Liver (tissue), 9 donors: ENCODE measurements around the gene PTPRD. TPM values are rescaled to one million over a fixed set of nuclear protein-coding genes. Genes with fewer than 3 reads are reported as not detected.

Source experiments
- DNase-seq: peaks from one replicate; pipeline ENCODE4 v3.0.0-alpha.2; 2017; ENCODE audit warnings: low spot score
- H3K27ac ChIP-seq, 2 donors: one replicate each; pipeline ENCODE4 v1.7.0; 2013; ENCODE audit warnings: inconsistent platforms in 2 of 2, low read length in 2 of 2, control low read depth in 1 of 2, low read depth in 1 of 2, mild to moderate bottlenecking in 1 of 2
- H3K27me3 ChIP-seq, 4 donors: one replicate each; pipeline versions ENCODE4 v1.6.1 to v1.7.0; 2013; ENCODE audit warnings: low read length in 3 of 4, inconsistent platforms in 1 of 4, mild to moderate bottlenecking in 1 of 4, moderate library complexity in 1 of 4; ENCODE audit not compliant: control insufficient read depth in 4 of 4, insufficient read depth in 4 of 4
- H3K36me3 ChIP-seq, 4 donors: one replicate each; pipeline versions ENCODE4 v1.6.1 to v1.7.0; 2013; ENCODE audit warnings: low read length in 3 of 4, mild to moderate bottlenecking in 3 of 4, low read depth in 1 of 4, moderate library complexity in 1 of 4; ENCODE audit not compliant: control insufficient read depth in 4 of 4, insufficient read depth in 3 of 4
- H3K4me1 ChIP-seq, 4 donors: one replicate each; pipeline versions ENCODE4 v1.6.1 to v1.7.0; 2013; ENCODE audit warnings: low read length in 3 of 4, mild to moderate bottlenecking in 3 of 4, moderate library complexity in 1 of 4; ENCODE audit not compliant: control insufficient read depth in 4 of 4, insufficient read depth in 4 of 4
- H3K4me3 ChIP-seq, 3 donors: one replicate each; pipeline versions ENCODE4 v1.6.1 to v1.7.0; 2013; ENCODE audit warnings: low read length in 3 of 3, control low read depth in 1 of 3, low read depth in 1 of 3, mild to moderate bottlenecking in 1 of 3
- H3K9ac ChIP-seq, 2 donors: one replicate each; pipeline ENCODE4 v1.7.0; 2013; ENCODE audit warnings: low read length in 2 of 2, mild to moderate bottlenecking in 2 of 2, moderate library complexity in 2 of 2, control low read depth in 1 of 2, low read depth in 1 of 2
- H3K9me3 ChIP-seq, 4 donors: one replicate each; pipeline versions ENCODE4 v1.6.1 to v1.7.0; 2013; ENCODE audit warnings: low read length in 3 of 4; ENCODE audit not compliant: control insufficient read depth in 4 of 4
- ATF3 ChIP-seq: IDR thresholded peaks from 2 replicates; pipeline ENCODE4 v1.6.1; 2016; ENCODE audit warnings: antibody characterized with exemption
- CTCF ChIP-seq: fragments of 150-350 bp; IDR thresholded peaks from 2 replicates; pipeline ENCODE4 v1.5.1; 2017; ENCODE audit warnings: improper control_type of control experiment, low read depth, low read length; ENCODE audit not compliant: missing input control
- EGR1 ChIP-seq, 2 donors: IDR thresholded peaks; 2 replicates each; pipeline ENCODE4 v1.6.1; 2016 to 2018; ENCODE audit warnings: antibody characterized with exemption in 2 of 2, low read depth in 2 of 2
- FOXA1 ChIP-seq: IDR thresholded peaks from 2 replicates; pipeline ENCODE4 v1.6.1; 2016; ENCODE audit warnings: antibody characterized with exemption
- GABPA ChIP-seq, 2 donors: IDR thresholded peaks in 1 of 2; conservative IDR thresholded peaks in 1 of 2; 2 replicates each; pipeline ENCODE4 v1.6.1; 2016; ENCODE audit warnings: antibody characterized with exemption in 2 of 2, mild to moderate bottlenecking in 1 of 2, moderate library complexity in 1 of 2
- HNF4A ChIP-seq, 2 donors: conservative IDR thresholded peaks; 2 replicates each; pipeline ENCODE4 v1.6.1; 2016; ENCODE audit warnings: antibody characterized with exemption in 2 of 2, mild to moderate bottlenecking in 2 of 2
- HNF4G ChIP-seq: IDR thresholded peaks from 2 replicates; pipeline ENCODE4 v1.6.1; 2016; ENCODE audit warnings: antibody characterized with exemption
- MAX ChIP-seq: IDR thresholded peaks from 2 replicates; pipeline ENCODE4 v1.6.1; 2016; ENCODE audit warnings: antibody characterized with exemption
- NR2F2 ChIP-seq: IDR thresholded peaks from 2 replicates; pipeline ENCODE4 v1.6.1; 2016; ENCODE audit warnings: antibody characterized with exemption
- REST ChIP-seq: IDR thresholded peaks from 2 replicates; pipeline ENCODE4 v1.6.1; 2016; ENCODE audit warnings: antibody characterized with exemption, mild to moderate bottlenecking
- SP1 ChIP-seq: IDR thresholded peaks from 2 replicates; pipeline ENCODE4 v1.6.1; 2018; ENCODE audit warnings: antibody characterized with exemption, mild to moderate bottlenecking
- TAF1 ChIP-seq: conservative IDR thresholded peaks from 2 replicates; pipeline ENCODE4 v1.6.1; 2016; ENCODE audit warnings: antibody characterized with exemption, mild to moderate bottlenecking
- YY1 ChIP-seq: IDR thresholded peaks from 2 replicates; pipeline ENCODE4 v1.6.1; 2016; ENCODE audit warnings: antibody characterized with exemption, mild to moderate bottlenecking
- WGBS: extraction: QIAGEN DNeasy Blood & Tissue Kit; methylation state at CpG from one replicate; pipeline ENCODE4 v1.1.7; 2013; 5-methylcytosine and 5-hydroxymethylcytosine counted together
- polyA plus RNA-seq, 2 donors: library from polyadenylated mRNA; stranded (reverse) in 1 of 2; unstranded in 1 of 2; fragments of 200-250 nt in 1 of 2; fragments of >200 nt in 1 of 2; fragmentation: Nextera tagmentation in 1 of 2; extraction: Ambion mirVana in 1 of 2; gene quantifications; one replicate each; pipeline versions ENCODE4 v1.2.1 to v1.2.3, GENCODE V29; 2013 to 2015
- total RNA-seq, 2 donors: library from RNA; depleted of rRNA; stranded (reverse); fragments of >200 nt; gene quantifications; one replicate each; pipeline ENCODE4 v1.2.3, GENCODE V29; 2014
- donor health status: healthy.
- donor health status: healthy.
- donor health status: healthy.
- donor health status: healthy.
- donor health status: healthy.

PTPRD gene
- total and polyA plus RNA-seq, 4 donors, result 0.78 to 34.2 (median 4.7) TPM

GRCh38 chr9:10548348-10548747, 64.5 kb downstream of the PTPRD start:
- H3K9ac ChIP-seq, result no peak overlapping the region
- no peak for DNase-seq
- H3K27me3 ChIP-seq, result no peaks in the 10 kb centered on the region
- no peak overlapping the region for H3K27ac ChIP-seq
- H3K9me3 ChIP-seq, result peaks cover 0 to 2% (median 0%) of the 10 kb centered on the region in 4 donors
- WGBS, result 57% methylated on average over 1 of the region's 1 CpG
- TF ChIP-seq YY1 (no peak), SP1 (no peak), HNF4G (no peak), GABPA (IDR thresholded peaks at IDR 0.05 in 1 of 2, conservative IDR thresholded peaks at IDR 0.05 in 1 of 2) (no peak), REST (no peak), TAF1 (no peak), FOXA1 (no peak), EGR1 (IDR thresholded peaks at IDR 0.05; ENCODE audit: low read depth in 2 of 2) (no peak)
- H3K4me1 ChIP-seq, result no peaks in the 10 kb centered on the region
- no peak overlapping the region for H3K4me3 ChIP-seq
- H3K36me3 ChIP-seq, result no peaks in the 10 kb centered on the region

GRCh38 chr9:10538073-10538472, 74.7 kb downstream of the PTPRD start:
- Histone ChIP-seq H3K36me3 (no peaks in the 10 kb centered on the region), H3K4me1 (no peaks in the 10 kb centered on the region), H3K27ac (no peak overlapping the region), H3K4me3 (no peak overlapping the region), H3K9me3 (no peaks in the 10 kb centered on the region), H3K9ac (no peak overlapping the region), H3K27me3 (no peaks in the 10 kb centered on the region)
- no peak for TF ChIP-seq HNF4G
- TF ChIP-seq NR2F2, result no peak
- TF ChIP-seq SP1, result no peak
- TF ChIP-seq REST, result no peak
- no peak for TF ChIP-seq CTCF
- no peak for TF ChIP-seq ATF3
- TF ChIP-seq HNF4A (conservative IDR thresholded peaks at IDR 0.05), result no peak
- TF ChIP-seq GABPA (IDR thresholded peaks at IDR 0.05 in 1 of 2, conservative IDR thresholded peaks at IDR 0.05 in 1 of 2), result no peak
- TF ChIP-seq MAX, result no peak
- WGBS, result 68% methylated on average over 2 of the region's 2 CpGs
- DNase-seq, result no peak
